ENCODE data around the gene SIGLEC7. TPM values are rescaled to one million over a fixed set of nuclear protein-coding genes. Genes with fewer than 3 reads are reported as not detected.

Gene SIGLEC7
- total RNA-seq, 2 experiments from 2014 or later, result 0.20 TPM; not detected in 1

GRCh38 chr19:51157265-51157664 lies 15.2 kb downstream of the SIGLEC7 start:
- no peak for DNase-seq
- Histone ChIP-seq H3K27ac (ENCODE audit: low read depth in 1 of 2, low read length in 2 of 2) (no peak overlapping the region), H3K4me1 (ENCODE audit: insufficient read depth, low read length) (peaks cover 8% of the 10 kb centered on the region), H3K27me3 (ENCODE audit: control insufficient read depth in 1 of 2, insufficient read depth in 2 of 2, low read length in 2 of 2) (no peaks in the 10 kb centered on the region), H3K4me3 (ENCODE audit: low read length) (no peak overlapping the region), H3K36me3 (ENCODE audit: insufficient read depth, low read length) (no peaks in the 10 kb centered on the region), H3K9me3 (ENCODE audit: control insufficient read depth in 1 of 2, insufficient read depth in 1 of 2, low read length in 2 of 2) (no peaks in the 10 kb centered on the region)
- Mint-ChIP-seq H3K27me3 (peaks cover 6% of the 10 kb centered on the region), H3K4me1 (ENCODE audit: low read depth) (peaks cover 7% of the 10 kb centered on the region), H3K36me3 (ENCODE audit: low read depth) (no peaks in the 10 kb centered on the region), H3K4me3 (no peak overlapping the region), H3K9me3 (no peaks in the 10 kb centered on the region), H3K27ac (no peak overlapping the region)
- intact Hi-C loops (cut with DNase I, micrococcal nuclease), result loop anchor here in 1 of 2 experiments (5.0 kb wide), 1 partner anchor 35 kb away; the partner anchor contains the start of gene SIGLEC9
- no peak for TF ChIP-seq CTCF (IDR thresholded peaks at IDR 0.05)
- CTCF ChIA-PET, result no interaction called here
- POLR2A ChIA-PET, result no interaction called here
- ATAC-seq (ENCODE audit: poor library complexity), result no peak

- DNase-seq, result peak; percentile 56 to 84 (median 65)
- Mint-ChIP-seq H3K36me3 (ENCODE audit: low read depth) (no peaks in the 10 kb centered on the region), H3K27me3 (peaks cover 6% of the 10 kb centered on the region), H3K4me3 (no peak overlapping the region), H3K27ac (no peak overlapping the region), H3K4me1 (ENCODE audit: low read depth) (peaks cover 7% of the 10 kb centered on the region), H3K9me3 (no peaks in the 10 kb centered on the region)
- H3K4me1 ChIP-seq (ENCODE audit: insufficient read depth, low read length), result peaks cover 8% of the 10 kb centered on the region
- no peaks in the 10 kb centered on the region for H3K9me3 ChIP-seq (ENCODE audit: control insufficient read depth in 1 of 2, insufficient read depth in 1 of 2, low read length in 2 of 2)
- POLR2A ChIA-PET, result interaction anchor here (1.2 to 1.4 kb wide), 2 partner anchors 10 to 31 kb away, joined by 3 read pairs; no protein-coding TSS in a partner anchor
- intact Hi-C loops (cut with DNase I, micrococcal nuclease), result loop anchor here in 1 of 2 experiments (5.0 kb wide), 1 partner anchor 36 kb away; the partner anchor contains the start of gene SIGLEC9
- peak; percentile 88 for TF ChIP-seq CTCF (IDR thresholded peaks at IDR 0.05)
- H3K4me3 ChIP-seq (ENCODE audit: low read length), result no peak overlapping the region
- ATAC-seq (ENCODE audit: poor library complexity), result peak; percentile 64
- H3K27ac ChIP-seq (ENCODE audit: low read depth in 1 of 2, low read length in 2 of 2), result no peak overlapping the region
- H3K27me3 ChIP-seq (ENCODE audit: control insufficient read depth in 1 of 2, insufficient read depth in 2 of 2, low read length in 2 of 2), result no peaks in the 10 kb centered on the region
- CTCF ChIA-PET, result interaction anchor here (1.0 kb wide), 1 partner anchor 44 kb away, joined by 3 read pairs; no protein-coding TSS in a partner anchor
- H3K36me3 ChIP-seq (ENCODE audit: insufficient read depth, low read length), result no peaks in the 10 kb centered on the region
Observed at GRCh38 chr19:51158474-51159129, 16.5 kb downstream of the SIGLEC7 start.

- Histone ChIP-seq H3K36me3 (ENCODE audit: insufficient read depth, low read length) (no peaks in the 10 kb centered on the region), H3K4me3 (ENCODE audit: low read length) (no peak overlapping the region), H3K27ac (ENCODE audit: low read depth in 1 of 2, low read length in 2 of 2) (no peak overlapping the region), H3K4me1 (ENCODE audit: insufficient read depth, low read length) (peaks cover 8% of the 10 kb centered on the region), H3K9me3 (ENCODE audit: control insufficient read depth in 1 of 2, insufficient read depth in 1 of 2, low read length in 2 of 2) (no peaks in the 10 kb centered on the region), H3K27me3 (ENCODE audit: control insufficient read depth in 1 of 2, insufficient read depth in 2 of 2, low read length in 2 of 2) (no peaks in the 10 kb centered on the region)
- Mint-ChIP-seq H3K36me3 (ENCODE audit: low read depth) (no peaks in the 10 kb centered on the region), H3K4me3 (no peak overlapping the region), H3K27me3 (peaks cover 6% of the 10 kb centered on the region), H3K4me1 (ENCODE audit: low read depth) (peaks cover 7% of the 10 kb centered on the region), H3K9me3 (no peaks in the 10 kb centered on the region), H3K27ac (no peak overlapping the region)
- CTCF ChIA-PET, result no interaction called here
- intact Hi-C loops (cut with DNase I, micrococcal nuclease), result loop anchor here in 1 of 2 experiments (5.0 kb wide), 1 partner anchor 37 kb away; the partner anchor contains the start of gene SIGLEC9
- ATAC-seq (ENCODE audit: poor library complexity), result no peak
- no peak for TF ChIP-seq CTCF (IDR thresholded peaks at IDR 0.05)
- POLR2A ChIA-PET, result no interaction called here
- no peak for DNase-seq
Observed at GRCh38 chr19:51159656-51160055, 17.6 kb downstream of the SIGLEC7 start.

All from CD4-positive, alpha-beta T cell (primary cell).